Parathyroid adenoma (tissue), 2 donors: ENCODE measurements around the gene LMBR1.
"Not testable (repeated sequence)": the region's sequence is repeated elsewhere in the genome, so short reads cannot be mapped to it uniquely, and the experiment has no call there.

ENCODE experiments used
- H2AFZ ChIP-seq: fragments of 300-600 bp; sonication (generic); one replicate; pipeline ENCODE4 v1.7.0; 2017; ENCODE audit warnings: antibody characterized with exemption, mild to moderate bottlenecking
- H3K27ac ChIP-seq: fragments of 300-600 bp; sonication (generic); one replicate; pipeline ENCODE4 v1.7.0; 2017
- H3K27me3 ChIP-seq: fragments of 300-600 bp; sonication (generic); one replicate; pipeline ENCODE4 v1.7.0; 2017; ENCODE audit warnings: low read length; ENCODE audit not compliant: control insufficient read depth, insufficient read depth
- H3K36me3 ChIP-seq: fragments of 300-600 bp; sonication (generic); one replicate; pipeline ENCODE4 v1.7.0; 2017; ENCODE audit warnings: low read length; ENCODE audit not compliant: control insufficient read depth, insufficient read depth
- H3K4me1 ChIP-seq: fragments of 300-600 bp; sonication (generic); one replicate; pipeline ENCODE4 v1.7.0; 2017; ENCODE audit warnings: control low read depth
- H3K4me2 ChIP-seq: fragments of 300-600 bp; sonication (generic); one replicate; pipeline ENCODE4 v1.7.0; 2017; ENCODE audit warnings: low read length
- H3K4me3 ChIP-seq: fragments of 300-600 bp; sonication (generic); one replicate; pipeline ENCODE4 v1.7.0; 2017; ENCODE audit warnings: low read depth, low read length
- H3K79me2 ChIP-seq: fragments of 300-600 bp; sonication (generic); one replicate; pipeline ENCODE4 v1.7.0; 2017; ENCODE audit warnings: control low read depth
- H3K9ac ChIP-seq: fragments of 300-600 bp; sonication (generic); one replicate; pipeline ENCODE4 v1.7.0; 2017; ENCODE audit warnings: mild to moderate bottlenecking
- H3K9me3 ChIP-seq: fragments of 300-600 bp; sonication (generic); one replicate; pipeline ENCODE4 v1.7.0; 2017; ENCODE audit warnings: low read length; ENCODE audit not compliant: control insufficient read depth
- TF ChIP-seq, protein P1 (sequence below): fragments of 300-600 bp; sonication (generic); IDR thresholded peaks from one replicate; pipeline ENCODE4 v1.7.0; 2017; ENCODE audit warnings: antibody characterized with exemption, mild to moderate bottlenecking
- donor health status: primary hyperparathyroidism.

The LMBR1 gene

DNA sequence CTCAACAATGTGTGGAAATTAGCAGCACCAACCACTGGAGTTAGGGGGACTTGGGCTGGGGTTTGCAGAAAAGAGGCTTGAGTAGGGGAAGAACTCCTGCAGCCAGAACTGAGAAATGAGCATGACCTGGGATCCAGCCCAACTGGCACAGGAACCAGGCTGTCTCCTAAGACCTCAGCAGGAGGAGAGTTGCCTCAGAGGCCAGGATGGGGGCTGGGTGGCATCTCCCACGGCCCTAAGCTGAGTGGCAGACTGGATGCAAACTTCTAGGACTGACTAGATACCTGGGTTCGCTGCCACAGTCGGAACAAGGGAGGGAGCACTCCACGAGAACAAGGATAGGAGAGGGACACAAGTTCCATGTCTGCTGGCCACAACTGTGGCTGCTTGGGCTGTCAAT is 189.8 kb downstream of the LMBR1 start:
- Histone ChIP-seq H3K4me2 (no peak overlapping the region), H3K79me2 (peaks cover 8% of the 10 kb centered on the region), H3K4me3 (no peak overlapping the region), H2AFZ (no peak overlapping the region), H3K27ac (no peak overlapping the region), H3K36me3 (no peaks in the 10 kb centered on the region), H3K4me1 (peaks cover 8% of the 10 kb centered on the region), H3K9ac (no peak overlapping the region), H3K27me3 (no peaks in the 10 kb centered on the region), H3K9me3 (no peaks in the 10 kb centered on the region)
- TF ChIP-seq, protein P1, sequence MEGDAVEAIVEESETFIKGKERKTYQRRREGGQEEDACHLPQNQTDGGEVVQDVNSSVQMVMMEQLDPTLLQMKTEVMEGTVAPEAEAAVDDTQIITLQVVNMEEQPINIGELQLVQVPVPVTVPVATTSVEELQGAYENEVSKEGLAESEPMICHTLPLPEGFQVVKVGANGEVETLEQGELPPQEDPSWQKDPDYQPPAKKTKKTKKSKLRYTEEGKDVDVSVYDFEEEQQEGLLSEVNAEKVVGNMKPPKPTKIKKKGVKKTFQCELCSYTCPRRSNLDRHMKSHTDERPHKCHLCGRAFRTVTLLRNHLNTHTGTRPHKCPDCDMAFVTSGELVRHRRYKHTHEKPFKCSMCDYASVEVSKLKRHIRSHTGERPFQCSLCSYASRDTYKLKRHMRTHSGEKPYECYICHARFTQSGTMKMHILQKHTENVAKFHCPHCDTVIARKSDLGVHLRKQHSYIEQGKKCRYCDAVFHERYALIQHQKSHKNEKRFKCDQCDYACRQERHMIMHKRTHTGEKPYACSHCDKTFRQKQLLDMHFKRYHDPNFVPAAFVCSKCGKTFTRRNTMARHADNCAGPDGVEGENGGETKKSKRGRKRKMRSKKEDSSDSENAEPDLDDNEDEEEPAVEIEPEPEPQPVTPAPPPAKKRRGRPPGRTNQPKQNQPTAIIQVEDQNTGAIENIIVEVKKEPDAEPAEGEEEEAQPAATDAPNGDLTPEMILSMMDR: no peak

DNA sequence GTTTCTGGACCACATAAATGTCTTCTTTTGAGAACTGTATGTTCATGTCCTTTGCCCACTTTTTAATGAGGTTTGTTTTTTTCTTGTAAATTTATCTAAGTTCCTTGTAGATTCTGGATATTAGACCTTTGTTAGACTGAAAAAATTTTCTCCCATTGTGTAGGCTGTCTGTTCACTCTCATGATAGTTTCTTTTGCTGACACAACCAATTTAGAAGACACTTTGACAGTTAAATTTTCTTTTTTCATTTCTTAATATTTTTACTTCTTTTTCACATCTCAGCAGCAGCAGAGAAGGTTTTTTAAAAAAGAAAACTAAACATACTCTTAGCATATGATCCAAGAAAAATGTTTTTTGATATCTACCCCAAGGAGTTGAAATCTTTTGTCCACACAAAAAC is 190.6 kb downstream of the LMBR1 start:
- Histone ChIP-seq H3K27ac (no peak overlapping the region), H3K4me2 (no peak overlapping the region), H3K27me3 (no peaks in the 10 kb centered on the region), H3K9ac (no peak overlapping the region), H3K36me3 (no peaks in the 10 kb centered on the region), H3K9me3 (no peaks in the 10 kb centered on the region), H2AFZ (no peak overlapping the region), H3K4me3 (no peak overlapping the region), H3K79me2 (peaks cover 11% of the 10 kb centered on the region), H3K4me1 (peaks cover 8% of the 10 kb centered on the region)
- TF ChIP-seq, protein P1: no peak

DNA sequence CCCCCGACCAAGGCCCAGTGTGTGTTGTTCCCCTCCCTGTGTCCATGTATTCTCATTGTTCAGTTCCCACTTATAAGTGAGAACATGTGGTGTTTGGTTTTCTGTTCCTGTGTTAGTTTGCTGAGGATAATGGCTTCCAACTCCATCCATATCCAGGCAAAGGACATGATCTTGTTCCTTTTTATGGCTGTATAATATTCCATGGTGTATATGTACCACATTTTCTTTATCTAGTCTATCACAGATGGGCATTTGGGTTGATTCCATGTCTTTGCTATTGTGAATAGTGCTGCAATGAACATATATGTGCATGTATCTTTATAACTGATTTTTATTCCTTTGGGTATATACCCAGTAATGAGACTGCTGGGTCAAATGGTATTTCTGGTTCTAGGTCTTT is 191.2 kb downstream of the LMBR1 start:
- not testable (repeated sequence) for H3K4me1 ChIP-seq, H3K36me3 ChIP-seq, H3K27me3 ChIP-seq, H3K27ac ChIP-seq, H3K9me3 ChIP-seq, H3K4me2 ChIP-seq, H2AFZ ChIP-seq, H3K9ac ChIP-seq, H3K4me3 ChIP-seq
- peaks cover 11% of the 10 kb centered on the region for H3K79me2 ChIP-seq

DNA sequence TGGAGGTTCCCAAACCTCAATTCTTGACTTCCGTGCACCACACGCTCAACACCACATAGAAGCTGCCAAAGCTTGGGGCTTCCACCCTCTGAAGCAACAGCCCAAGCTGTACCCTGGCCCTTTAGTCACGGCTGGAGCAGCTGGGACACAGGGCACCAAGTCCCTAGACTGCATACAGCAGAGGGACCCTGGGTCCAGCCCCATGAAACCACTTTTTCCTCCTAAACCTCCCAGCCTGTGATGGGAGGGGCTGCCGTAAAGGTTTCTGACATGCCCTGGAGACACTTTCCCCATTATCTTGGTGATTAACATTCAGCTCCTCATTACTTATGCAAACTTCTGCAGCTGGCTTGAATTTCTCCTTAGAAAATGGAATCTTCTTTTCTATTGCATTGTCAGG is 194.5 kb downstream of the LMBR1 start:
- not testable (repeated sequence) for H3K4me3 ChIP-seq, H3K27me3 ChIP-seq, H2AFZ ChIP-seq, H3K27ac ChIP-seq, H3K4me2 ChIP-seq, H3K9ac ChIP-seq, H3K36me3 ChIP-seq, H3K4me1 ChIP-seq, H3K9me3 ChIP-seq
- H3K79me2 ChIP-seq: peaks cover 15% of the 10 kb centered on the region

DNA sequence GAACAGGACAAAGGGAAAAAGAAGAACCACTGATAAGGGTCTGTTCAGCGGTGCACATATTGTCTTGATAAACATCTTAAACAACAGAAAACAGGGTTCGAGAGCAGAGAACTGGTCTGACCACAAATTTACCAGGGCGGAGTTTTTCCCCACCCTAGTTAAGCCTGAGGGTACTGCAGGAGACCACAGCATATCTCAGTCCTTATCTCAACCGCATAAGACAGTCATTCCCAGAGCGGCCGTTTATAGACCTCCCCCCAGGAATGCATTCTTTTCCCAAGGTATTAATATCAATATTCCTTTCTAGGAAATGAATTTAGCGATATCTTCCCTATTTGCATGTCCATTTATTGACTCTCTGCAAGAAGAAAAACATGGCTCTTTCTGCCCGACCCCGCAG is 195.7 kb downstream of the LMBR1 start:
- H3K4me2 ChIP-seq, H3K9me3 ChIP-seq, H3K27me3 ChIP-seq, H3K36me3 ChIP-seq, H3K4me3 ChIP-seq, H3K4me1 ChIP-seq, H2AFZ ChIP-seq, H3K27ac ChIP-seq, H3K9ac ChIP-seq: not testable (repeated sequence)
- peaks cover 15% of the 10 kb centered on the region for H3K79me2 ChIP-seq

DNA sequence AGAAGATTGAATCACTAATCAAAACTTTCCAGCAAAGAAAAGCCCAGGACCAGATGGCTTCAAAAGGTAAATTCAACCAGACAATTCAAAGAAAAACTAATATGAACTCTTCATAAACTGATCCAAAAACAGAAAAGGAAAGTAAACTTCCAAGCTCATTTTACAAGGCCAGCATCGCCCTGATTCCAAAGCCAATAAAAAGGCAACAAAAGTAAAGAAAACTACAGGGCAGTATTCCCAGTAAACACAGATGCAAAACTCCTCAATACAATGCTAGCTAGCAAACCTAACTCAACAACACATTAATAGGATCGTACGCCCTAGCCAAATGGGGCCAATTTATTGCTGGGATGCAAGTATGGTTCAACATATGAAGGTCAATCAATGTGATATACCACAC is 199.4 kb downstream of the LMBR1 start:
- H3K9me3 ChIP-seq: no peaks in the 10 kb centered on the region
- H3K4me3 ChIP-seq: no peak overlapping the region
- TF ChIP-seq, protein P1: no peak
- no peak overlapping the region for H3K27ac ChIP-seq
- no peak overlapping the region for H2AFZ ChIP-seq
- no peak overlapping the region for H3K4me2 ChIP-seq
- H3K27me3 ChIP-seq: no peaks in the 10 kb centered on the region
- no peak overlapping the region for H3K9ac ChIP-seq
- H3K36me3 ChIP-seq: no peaks in the 10 kb centered on the region
- H3K79me2 ChIP-seq: peaks cover 12% of the 10 kb centered on the region
- H3K4me1 ChIP-seq: peaks cover 2% of the 10 kb centered on the region
